Fibroblast of lung (primary cell): Measurements from ENCODE around the gene SLC25A52. TPM values are rescaled to one million over a fixed set of nuclear protein-coding genes. Genes with fewer than 3 reads are reported as not detected.

Source experiments
- DNase-seq, 2 donors: peaks; one replicate each; pipeline versions ENCODE4 v3.0.0 to v3.0.0-alpha.2; 2010; ENCODE audit warnings: low read depth in 2 of 2
- H2AFZ ChIP-seq: 2 replicates; pipeline ENCODE4 v1.5.1; 2012; ENCODE audit warnings: low read length, control low read depth, inconsistent platforms
- H3K27ac ChIP-seq: 2 replicates; pipeline ENCODE4 v1.5.1; 2011; ENCODE audit warnings: low read length, control low read depth; ENCODE audit not compliant: insufficient read depth
- H3K27me3 ChIP-seq: 2 replicates; pipeline ENCODE4 v1.5.1; 2011; ENCODE audit warnings: mild to moderate bottlenecking, low read length; ENCODE audit not compliant: control insufficient read depth, insufficient read depth
- H3K36me3 ChIP-seq: 2 replicates; pipeline ENCODE4 v1.5.1; 2011; ENCODE audit warnings: low read length; ENCODE audit not compliant: control insufficient read depth, insufficient read depth
- H3K4me1 ChIP-seq: 2 replicates; pipeline ENCODE4 v1.5.1; 2011; ENCODE audit warnings: low read length; ENCODE audit not compliant: control insufficient read depth, insufficient read depth; ENCODE audit errors: extremely low read depth
- H3K4me2 ChIP-seq: 2 replicates; pipeline ENCODE4 v1.5.1; 2011; ENCODE audit warnings: low read length, control low read depth; ENCODE audit not compliant: insufficient read depth; ENCODE audit errors: extremely low read depth
- H3K4me3 ChIP-seq, 4 experiments: fragments of 200-600 bp in 1 of 4; sonication (generic) in 1 of 4; replicated peaks in 1 of 4; 2 replicates each; pipeline ENCODE4 v1.5.1; 2011 to 2016; ENCODE audit warnings: low read length in 4 of 4, low read depth in 3 of 4, mild to moderate bottlenecking in 3 of 4, control low read depth in 2 of 4, inconsistent platforms in 1 of 4, mixed read lengths in 1 of 4; ENCODE audit not compliant: insufficient read depth in 1 of 4; ENCODE audit errors: control extremely low read depth in 1 of 4
- H3K79me2 ChIP-seq: 2 replicates; pipeline ENCODE4 v1.5.1; 2012; ENCODE audit warnings: mild to moderate bottlenecking, low read length, inconsistent platforms; ENCODE audit not compliant: control insufficient read depth, insufficient read depth
- H3K9ac ChIP-seq: 2 replicates; pipeline ENCODE4 v1.5.1; 2011; ENCODE audit warnings: mild to moderate bottlenecking, low read length, control low read depth; ENCODE audit not compliant: insufficient read depth
- H3K9me3 ChIP-seq: 2 replicates; pipeline ENCODE4 v1.5.1; 2012; ENCODE audit warnings: low read depth, low read length; ENCODE audit not compliant: control insufficient read depth, insufficient read depth
- H4K20me1 ChIP-seq: 2 replicates; pipeline ENCODE4 v1.5.1; 2011; ENCODE audit warnings: low read length; ENCODE audit not compliant: control insufficient read depth, insufficient read depth; ENCODE audit errors: extremely low read depth
- CTCF ChIP-seq, 2 donors: IDR thresholded peaks in 1 of 2; conservative IDR thresholded peaks in 1 of 2; 1 replicate in 1 of 2; 2 replicates in 1 of 2; pipeline ENCODE4 v1.5.1; 2011 to 2012; ENCODE audit warnings: low read length in 2 of 2, control low read depth in 1 of 2, inconsistent platforms in 1 of 2, low read depth in 1 of 2, mild to moderate bottlenecking in 1 of 2
- EZH2 ChIP-seq: IDR thresholded peaks from 2 replicates; pipeline ENCODE4 v1.5.1; 2012; ENCODE audit warnings: low read length, control low read depth, mild to moderate bottlenecking; ENCODE audit errors: missing control alignments
- polyA plus RNA-seq, 2 donors: library from polyadenylated mRNA; depleted of rRNA in 1 of 2; stranded (reverse) in 1 of 2; unstranded in 1 of 2; fragments of >200 nt; gene quantifications; 2 replicates each; pipeline ENCODE4 v1.2.1, GENCODE V29; 2011 to 2012; ENCODE audit warnings: missing spikeins in 1 of 2
- total RNA-seq: library from RNA; depleted of rRNA; stranded (reverse); fragments of >200 nt; gene quantifications from 2 replicates; pipeline ENCODE4 v1.2.1, GENCODE V29; 2014

The SLC25A52 gene
- total and polyA plus RNA-seq, 2 donors (not counting 1 experiment from before 2014, with no cell fraction given): 0.06 TPM; not detected in 1

- H3K9me3 ChIP-seq: no peaks in the 10 kb centered on the region
- no peak overlapping the region for H3K4me3 ChIP-seq
- TF ChIP-seq EZH2 (no peak), CTCF (conservative IDR thresholded peaks at IDR 0.05 in 1 of 2, IDR thresholded peaks at IDR 0.05 in 1 of 2; ENCODE audit: low read depth in 1 of 2, low read length in 2 of 2) (no peak)
- no peak overlapping the region for H3K27ac ChIP-seq
- H3K36me3 ChIP-seq: no peaks in the 10 kb centered on the region
- H3K27me3 ChIP-seq: no peaks in the 10 kb centered on the region
- H3K9ac ChIP-seq: no peak overlapping the region
- H4K20me1 ChIP-seq: no peaks in the 10 kb centered on the region
- no peaks in the 10 kb centered on the region for H3K79me2 ChIP-seq
- H3K4me1 ChIP-seq: no peaks in the 10 kb centered on the region
- H2AFZ ChIP-seq: no peak overlapping the region
- no peak for DNase-seq
- H3K4me2 ChIP-seq: no peak overlapping the region
These were observed 37.7 kb upstream of the SLC25A52 start for GRCh38 chr18:31798399-31798798.

DNA sequence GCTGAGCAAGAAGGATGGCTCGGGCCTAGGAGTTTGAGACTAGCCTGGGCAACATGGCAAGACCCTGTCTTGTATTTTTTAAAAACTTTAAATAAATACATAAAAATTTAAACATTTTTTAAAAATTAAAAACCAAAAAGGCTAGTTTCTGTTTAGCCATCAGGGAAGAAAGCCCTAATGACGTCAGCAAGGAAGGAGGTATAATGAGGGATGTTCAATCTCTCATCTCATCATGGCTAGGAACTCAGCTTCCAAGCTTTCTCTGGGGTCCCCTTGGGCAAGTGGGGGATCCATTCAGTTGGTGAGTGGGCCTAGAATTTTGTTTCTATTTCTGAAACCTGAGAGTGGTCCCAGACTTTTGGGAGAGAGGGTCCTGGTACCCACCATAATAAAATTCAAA, 35.1 kb upstream of the SLC25A52 start:
- Histone ChIP-seq H3K4me1 (no peaks in the 10 kb centered on the region), H3K4me2 (no peak overlapping the region), H3K79me2 (no peaks in the 10 kb centered on the region), H3K9ac (no peak overlapping the region), H2AFZ (no peak overlapping the region), H3K27me3 (no peaks in the 10 kb centered on the region), H3K27ac (no peak overlapping the region), H3K4me3 (no peak overlapping the region), H4K20me1 (no peaks in the 10 kb centered on the region), H3K36me3 (no peaks in the 10 kb centered on the region), H3K9me3 (no peaks in the 10 kb centered on the region)
- DNase-seq: no peak
- TF ChIP-seq CTCF (conservative IDR thresholded peaks at IDR 0.05 in 1 of 2, IDR thresholded peaks at IDR 0.05 in 1 of 2; ENCODE audit: low read depth in 1 of 2, low read length in 2 of 2) (no peak), EZH2 (no peak)

DNA sequence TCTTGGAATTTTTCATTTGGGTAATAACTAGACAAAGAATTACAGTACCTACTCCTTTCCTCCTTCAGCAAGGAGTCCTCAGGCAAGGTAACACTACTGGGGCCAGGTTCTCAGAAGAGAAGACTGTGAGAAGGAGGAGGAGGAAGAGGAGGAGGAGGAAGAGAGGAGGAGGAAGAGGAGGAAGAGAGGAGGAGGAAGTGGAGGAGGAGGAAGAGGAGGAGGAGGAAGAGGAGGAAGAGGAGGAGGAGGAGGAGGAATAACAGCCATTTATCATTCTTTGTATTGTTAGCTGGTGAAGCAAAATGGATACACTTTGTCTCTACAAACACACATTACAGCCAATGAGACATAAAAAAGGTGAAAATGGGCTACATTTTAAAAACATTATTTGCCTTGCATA, 32.9 kb upstream of the SLC25A52 start:
- DNase-seq: no peak
- no peaks in the 10 kb centered on the region for H3K36me3 ChIP-seq
- no peak overlapping the region for H3K9ac ChIP-seq
- H3K9me3 ChIP-seq: no peaks in the 10 kb centered on the region
- no peak overlapping the region for H3K4me2 ChIP-seq
- H3K4me3 ChIP-seq: no peak overlapping the region
- H3K79me2 ChIP-seq: no peaks in the 10 kb centered on the region
- H2AFZ ChIP-seq: no peak overlapping the region
- no peaks in the 10 kb centered on the region for H3K4me1 ChIP-seq
- TF ChIP-seq EZH2: no peak
- no peak for TF ChIP-seq CTCF (conservative IDR thresholded peaks at IDR 0.05 in 1 of 2, IDR thresholded peaks at IDR 0.05 in 1 of 2; ENCODE audit: low read depth in 1 of 2, low read length in 2 of 2)
- no peaks in the 10 kb centered on the region for H4K20me1 ChIP-seq
- no peak overlapping the region for H3K27ac ChIP-seq
- no peaks in the 10 kb centered on the region for H3K27me3 ChIP-seq
